GM20000 (cell line): ENCODE measurements around the gene RNF141.

Experiments
- DNase-seq: peaks from one replicate; pipeline ENCODE4 v3.0.0; 2012; ENCODE audit warnings: low spot score
- TF ChIP-seq, protein P1 (sequence below): IDR thresholded peaks from 2 replicates; pipeline ENCODE4 v1.5.1; 2012; ENCODE audit warnings: mild to moderate bottlenecking, control low read depth; ENCODE audit errors: extremely low read depth, missing control alignments

Gene RNF141

GRCh38 chr11:10568486-10568941, 27.5 kb upstream of the RNF141 start, which contains the start of gene LYVE1:
LYVE1 (minus strand) TSS chr11:10568665; CDS start chr11:10568532, 133 bp downstream.
- DNase-seq, result no peak
- TF ChIP-seq, protein P1, sequence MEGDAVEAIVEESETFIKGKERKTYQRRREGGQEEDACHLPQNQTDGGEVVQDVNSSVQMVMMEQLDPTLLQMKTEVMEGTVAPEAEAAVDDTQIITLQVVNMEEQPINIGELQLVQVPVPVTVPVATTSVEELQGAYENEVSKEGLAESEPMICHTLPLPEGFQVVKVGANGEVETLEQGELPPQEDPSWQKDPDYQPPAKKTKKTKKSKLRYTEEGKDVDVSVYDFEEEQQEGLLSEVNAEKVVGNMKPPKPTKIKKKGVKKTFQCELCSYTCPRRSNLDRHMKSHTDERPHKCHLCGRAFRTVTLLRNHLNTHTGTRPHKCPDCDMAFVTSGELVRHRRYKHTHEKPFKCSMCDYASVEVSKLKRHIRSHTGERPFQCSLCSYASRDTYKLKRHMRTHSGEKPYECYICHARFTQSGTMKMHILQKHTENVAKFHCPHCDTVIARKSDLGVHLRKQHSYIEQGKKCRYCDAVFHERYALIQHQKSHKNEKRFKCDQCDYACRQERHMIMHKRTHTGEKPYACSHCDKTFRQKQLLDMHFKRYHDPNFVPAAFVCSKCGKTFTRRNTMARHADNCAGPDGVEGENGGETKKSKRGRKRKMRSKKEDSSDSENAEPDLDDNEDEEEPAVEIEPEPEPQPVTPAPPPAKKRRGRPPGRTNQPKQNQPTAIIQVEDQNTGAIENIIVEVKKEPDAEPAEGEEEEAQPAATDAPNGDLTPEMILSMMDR, result no peak

GRCh38 chr11:10567446-10567845, 26.5 kb upstream of the RNF141 start:
- DNase-seq, result no peak
- TF ChIP-seq, protein P1, result no peak

- TF ChIP-seq, protein P1, result no peak
- no peak for DNase-seq
Measured at GRCh38 chr11:10566257-10566957, 25.4 kb upstream of the RNF141 start.

- DNase-seq, result no peak
- TF ChIP-seq, protein P1, result no peak
Measured at GRCh38 chr11:10565493-10565892, 24.5 kb upstream of the RNF141 start.

DNA sequence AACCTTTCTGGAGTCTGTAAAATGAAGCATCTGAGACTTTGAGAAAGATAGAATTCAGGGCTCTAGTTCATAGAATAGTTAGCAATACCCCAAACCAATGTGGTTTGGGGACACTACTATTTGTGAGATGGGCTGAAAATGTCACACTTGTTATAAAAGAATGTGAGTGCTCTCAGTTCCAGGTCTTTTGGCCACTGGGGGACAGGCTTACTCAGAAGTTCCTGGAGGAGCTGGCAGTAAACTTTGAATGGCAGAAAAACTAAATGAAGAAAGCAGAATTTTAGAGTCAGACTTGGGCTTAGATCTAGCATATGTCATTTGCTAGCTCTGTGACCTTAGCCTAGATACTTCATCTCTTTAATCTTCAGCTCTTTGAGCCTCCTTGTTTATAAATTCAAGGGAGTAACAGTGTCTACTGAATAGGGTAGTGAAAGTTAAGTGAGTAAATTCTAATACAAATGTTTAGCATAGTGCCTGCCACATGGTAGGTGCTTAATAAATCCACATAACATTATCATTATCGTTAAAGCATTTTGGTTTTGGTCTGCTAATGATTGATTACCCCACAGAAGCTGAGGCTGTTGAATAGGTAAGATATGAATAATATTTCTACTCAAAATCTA, 23.8 kb upstream of the RNF141 start:
- no peak for DNase-seq
- TF ChIP-seq, protein P1, result no peak

GRCh38 chr11:10564030-10564429, 23.0 kb upstream of the RNF141 start:
- TF ChIP-seq, protein P1, result no peak
- DNase-seq, result no peak

- DNase-seq, result no peak
- TF ChIP-seq, protein P1, result no peak
Measured at GRCh38 chr11:10561947-10562346, 21.0 kb upstream of the RNF141 start.
